Stimulated activated CD4-positive, alpha-beta T cell treated with anti-CD3 and anti-CD28 coated beads, Interleukin-4, amount 100 ng/mL, for 1 hour (primary cell): ENCODE measurements around the gene TNFSF11.

ENCODE experiments used
- DNase-seq: peaks from one replicate; pipeline ENCODE4 v3.0.0-alpha.2; 2020

Gene TNFSF11

GRCh38 chr13:42656161-42656560 lies 82.2 kb downstream of the TNFSF11 start:
- DNase-seq = no peak

DNA sequence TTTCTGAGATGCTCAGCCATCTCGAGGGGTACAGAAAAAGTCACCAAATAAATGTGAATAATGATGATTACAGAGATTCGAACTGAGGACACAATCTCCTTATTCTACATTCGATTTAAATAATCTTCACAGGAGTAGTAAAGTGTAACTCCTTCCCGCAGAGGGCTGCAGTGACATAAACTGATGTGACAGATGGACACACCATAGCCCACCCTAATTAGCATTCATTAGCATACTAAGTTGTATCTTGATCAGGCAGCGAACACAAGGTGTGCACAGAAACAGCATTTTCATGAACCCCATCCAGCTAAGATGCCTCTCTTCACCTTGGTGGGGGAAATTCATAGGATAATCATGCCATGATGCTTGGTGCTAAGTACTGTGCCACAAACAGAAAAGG lies 83.0 kb downstream of the TNFSF11 start:
- no peak for DNase-seq
